ENCODE data around the gene MAP3K7CL. TPM values are rescaled to one million over a fixed set of nuclear protein-coding genes. Genes with fewer than 3 reads are reported as not detected.

The MAP3K7CL gene
- total RNA-seq, 1 experiment from 2014 or later = 2.3 TPM

DNA sequence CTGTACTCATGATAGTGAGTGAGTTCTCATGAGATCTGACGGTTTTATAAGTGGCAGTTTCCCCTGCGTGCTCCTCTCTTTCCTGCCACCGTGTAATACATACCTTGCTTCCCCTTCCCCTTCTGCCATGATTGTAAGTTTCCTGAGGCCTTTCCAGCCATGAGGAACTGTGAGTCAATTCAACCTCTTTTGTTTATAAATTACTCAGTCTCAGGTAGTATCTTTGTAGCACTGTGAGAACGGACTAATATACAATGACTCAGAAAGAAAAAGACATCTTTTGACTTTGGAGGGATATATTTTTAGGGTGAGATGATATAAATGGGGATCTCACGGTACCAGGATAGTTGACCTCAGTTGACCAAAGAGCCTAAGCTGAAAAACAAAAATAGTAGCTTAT lies 93.6 kb downstream of the MAP3K7CL start:
- no peak for DNase-seq
- intact Hi-C loops (cut with micrococcal nuclease; ENCODE audit: unreplicated experiment) = no loop called here
- peaks cover 24% of the 10 kb centered on the region for H3K4me1 Mint-ChIP-seq (ENCODE audit: low read depth, unreplicated experiment)
- no peaks in the 10 kb centered on the region for H3K27me3 Mint-ChIP-seq (ENCODE audit: unreplicated experiment)
- TF ChIP-seq, protein P1, sequence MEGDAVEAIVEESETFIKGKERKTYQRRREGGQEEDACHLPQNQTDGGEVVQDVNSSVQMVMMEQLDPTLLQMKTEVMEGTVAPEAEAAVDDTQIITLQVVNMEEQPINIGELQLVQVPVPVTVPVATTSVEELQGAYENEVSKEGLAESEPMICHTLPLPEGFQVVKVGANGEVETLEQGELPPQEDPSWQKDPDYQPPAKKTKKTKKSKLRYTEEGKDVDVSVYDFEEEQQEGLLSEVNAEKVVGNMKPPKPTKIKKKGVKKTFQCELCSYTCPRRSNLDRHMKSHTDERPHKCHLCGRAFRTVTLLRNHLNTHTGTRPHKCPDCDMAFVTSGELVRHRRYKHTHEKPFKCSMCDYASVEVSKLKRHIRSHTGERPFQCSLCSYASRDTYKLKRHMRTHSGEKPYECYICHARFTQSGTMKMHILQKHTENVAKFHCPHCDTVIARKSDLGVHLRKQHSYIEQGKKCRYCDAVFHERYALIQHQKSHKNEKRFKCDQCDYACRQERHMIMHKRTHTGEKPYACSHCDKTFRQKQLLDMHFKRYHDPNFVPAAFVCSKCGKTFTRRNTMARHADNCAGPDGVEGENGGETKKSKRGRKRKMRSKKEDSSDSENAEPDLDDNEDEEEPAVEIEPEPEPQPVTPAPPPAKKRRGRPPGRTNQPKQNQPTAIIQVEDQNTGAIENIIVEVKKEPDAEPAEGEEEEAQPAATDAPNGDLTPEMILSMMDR (IDR thresholded peaks at IDR 0.05; ENCODE audit: unreplicated experiment) = no peak
- CTCF ChIA-PET = no interaction called here
- H3K4me3 Mint-ChIP-seq (ENCODE audit: low read depth, unreplicated experiment) = no peak overlapping the region
- no peak overlapping the region for H3K27ac Mint-ChIP-seq (ENCODE audit: unreplicated experiment)
- BruUV-seq (replicated peaks) = no TSS peak
- H3K36me3 Mint-ChIP-seq (ENCODE audit: insufficient read depth, unreplicated experiment) = peaks cover 6% of the 10 kb centered on the region
- H3K9me3 Mint-ChIP-seq (ENCODE audit: low read depth, unreplicated experiment) = no peaks in the 10 kb centered on the region

Other genes with a start within 250 kb of the MAP3K7CL start
- 15.4 and 16.7 TPM in 2 replicates for gene LTN1, start 137.8 kb upstream of the MAP3K7CL start, total RNA-seq (2022)
- gene RWDD2B, start 111.3 kb upstream of the MAP3K7CL start, total RNA-seq (2022) = 14.7 and 17.3 TPM in 2 replicates
- gene USP16, start 106.0 kb upstream of the MAP3K7CL start, total RNA-seq (2022) = 19.5 and 21.7 TPM in 2 replicates
- gene CCT8, start 57.0 kb upstream of the MAP3K7CL start, total RNA-seq (2022) = 184 and 198 TPM in 2 replicates
- gene BACH1, start 168.3 kb downstream of the MAP3K7CL start, total RNA-seq (2022) = 78.8 and 80.2 TPM in 2 replicates

Measured in Calu3 (cell line).